Chondrocyte (in vitro differentiated cells): ENCODE measurements around the gene NFASC. TPM values are rescaled to one million over a fixed set of nuclear protein-coding genes. Genes with fewer than 3 reads are reported as not detected.

Experiments
- DNase-seq: peaks from one replicate; pipeline ENCODE4 v3.0.0; 2021; ENCODE audit warnings: mixed read lengths, low spot score
- H3K27ac Mint-ChIP-seq: one replicate; pipeline ENCODE4 v1.8.0; 2021; ENCODE audit warnings: mild to moderate bottlenecking, moderate library complexity, mixed read lengths; ENCODE audit not compliant: unreplicated experiment
- H3K27me3 Mint-ChIP-seq: 2 replicates; pipeline ENCODE4 v1.8.0; 2021; ENCODE audit warnings: low read depth, mixed read lengths
- H3K36me3 Mint-ChIP-seq: 2 replicates; pipeline ENCODE4 v1.8.0; 2021; ENCODE audit warnings: low read depth, mixed read lengths
- H3K4me1 Mint-ChIP-seq: 2 replicates; pipeline ENCODE4 v1.8.0; 2021; ENCODE audit warnings: low read depth, mild to moderate bottlenecking, mixed read lengths
- H3K4me3 Mint-ChIP-seq: one replicate; pipeline ENCODE4 v1.8.0; 2021; ENCODE audit warnings: mild to moderate bottlenecking, moderate library complexity, mixed read lengths; ENCODE audit not compliant: unreplicated experiment
- H3K9me3 Mint-ChIP-seq: 2 replicates; pipeline ENCODE4 v1.8.0; 2021; ENCODE audit warnings: low read depth, mixed read lengths
- CTCF ChIP-seq: fragments of 200-600 bp; sonication (generic); IDR thresholded peaks from 2 replicates; pipeline ENCODE4 v1.5.0; 2021; ENCODE audit warnings: antibody characterized with exemption, mild to moderate bottlenecking, moderate library complexity
- total RNA-seq: library from RNA; stranded (reverse); gene quantifications from 3 replicates; pipeline ENCODE4 v1.2.1, GENCODE V29; 2021

The NFASC gene
- total RNA-seq, 1 donor from 2014 or later = 0.20 TPM

- no peak overlapping the region for H3K27ac Mint-ChIP-seq
- no peak for TF ChIP-seq CTCF
- no peak overlapping the region for H3K4me3 Mint-ChIP-seq
- H3K9me3 Mint-ChIP-seq = peaks cover 8% of the 10 kb centered on the region
- peaks cover 24% of the 10 kb centered on the region for H3K27me3 Mint-ChIP-seq
- peaks cover 4% of the 10 kb centered on the region for H3K4me1 Mint-ChIP-seq
- DNase-seq = no peak
- H3K36me3 Mint-ChIP-seq = no peaks in the 10 kb centered on the region
These were observed 51.3 kb downstream of the NFASC start for GRCh38 chr1:204921855-204922516.

DNA sequence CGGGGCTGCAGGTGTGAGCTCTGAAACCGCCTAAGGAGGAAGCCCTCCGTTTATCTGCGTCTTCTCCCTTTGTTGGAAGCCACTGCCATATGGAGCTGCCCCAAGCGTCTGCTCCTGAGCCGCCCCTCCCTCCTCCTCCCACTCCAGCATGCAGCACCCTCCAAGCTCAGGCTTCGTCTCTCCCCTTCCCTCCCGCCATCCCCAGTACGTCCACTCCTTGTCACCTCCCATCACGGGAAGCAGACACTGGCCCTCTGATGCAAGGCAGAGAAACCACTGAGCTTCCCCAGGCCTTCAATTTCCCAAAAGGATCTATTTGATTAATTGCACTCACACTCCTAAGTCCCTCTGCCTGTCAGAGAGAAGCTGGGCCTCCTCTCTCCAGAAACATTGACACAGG is 52.5 kb downstream of the NFASC start:
- Mint-ChIP-seq H3K9me3 (peaks cover 2% of the 10 kb centered on the region), H3K36me3 (no peaks in the 10 kb centered on the region), H3K4me1 (peaks cover 4% of the 10 kb centered on the region), H3K27me3 (peaks cover 30% of the 10 kb centered on the region), H3K4me3 (no peak overlapping the region), H3K27ac (no peak overlapping the region)
- DNase-seq = no peak
- no peak for TF ChIP-seq CTCF

DNA sequence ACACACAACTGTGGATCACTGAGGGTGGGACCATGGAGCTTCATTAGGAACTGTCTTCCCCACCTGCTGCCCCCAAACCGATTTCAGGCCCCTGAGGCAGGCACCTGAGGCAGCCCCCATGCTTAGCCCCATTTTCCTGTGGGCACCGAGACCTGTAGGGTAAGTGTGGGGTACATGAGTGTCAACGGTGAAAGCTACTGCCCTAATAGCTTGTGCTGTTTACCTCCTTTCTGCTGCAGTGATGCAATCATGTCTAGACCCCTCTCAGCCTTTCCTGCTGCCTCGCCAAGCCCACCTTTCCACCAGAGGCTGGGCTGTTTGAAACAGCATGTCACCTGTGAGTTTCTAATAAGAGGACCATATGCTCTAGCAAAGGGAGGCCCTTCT is 53.0 kb downstream of the NFASC start:
- no peak for TF ChIP-seq CTCF
- Mint-ChIP-seq H3K9me3 (no peaks in the 10 kb centered on the region), H3K27me3 (peaks cover 32% of the 10 kb centered on the region), H3K4me3 (no peak overlapping the region), H3K4me1 (peaks cover 4% of the 10 kb centered on the region), H3K27ac (no peak overlapping the region), H3K36me3 (no peaks in the 10 kb centered on the region)
- DNase-seq = no peak

GRCh38 chr1:204924013-204924759 is 53.5 kb downstream of the NFASC start:
- no peak for TF ChIP-seq CTCF
- Mint-ChIP-seq H3K4me3 (no peak overlapping the region), H3K4me1 (peaks cover 4% of the 10 kb centered on the region), H3K9me3 (no peaks in the 10 kb centered on the region), H3K27me3 (peaks cover 32% of the 10 kb centered on the region), H3K36me3 (no peaks in the 10 kb centered on the region), H3K27ac (no peak overlapping the region)
- no peak for DNase-seq

DNA sequence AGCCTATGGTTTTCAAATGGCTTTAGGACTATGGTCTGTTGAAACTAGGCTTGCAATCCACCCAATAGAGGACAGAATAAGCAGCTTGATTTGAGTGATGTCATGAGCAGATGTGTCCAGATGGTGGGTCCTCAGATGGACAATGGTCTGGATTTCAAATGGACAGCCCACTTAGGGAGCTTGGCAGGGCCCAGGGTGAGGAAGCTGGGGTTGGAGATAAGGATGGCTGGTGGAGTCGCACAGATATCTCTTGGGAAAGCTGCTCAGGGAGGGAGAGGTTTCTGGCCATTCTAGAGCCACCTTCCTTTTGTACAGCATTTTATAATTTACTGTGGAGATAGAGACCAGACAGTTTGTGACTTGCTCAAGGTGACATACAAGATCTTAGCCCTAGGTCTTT is 55.0 kb downstream of the NFASC start:
- Mint-ChIP-seq H3K4me3 (no peak overlapping the region), H3K36me3 (no peaks in the 10 kb centered on the region), H3K4me1 (peaks cover 4% of the 10 kb centered on the region), H3K27ac (no peak overlapping the region), H3K27me3 (peaks cover 29% of the 10 kb centered on the region), H3K9me3 (no peaks in the 10 kb centered on the region)
- DNase-seq = no peak
- no peak for TF ChIP-seq CTCF
